HepG2 (cell line): ENCODE results near the gene GNB1. TPM values are rescaled to one million over a fixed set of nuclear protein-coding genes. Genes with fewer than 3 reads are reported as not detected.

Experiments
- BRCA1 ChIP-seq: sonication (generic); formaldehyde crosslinking; IDR thresholded peaks from 2 replicates; pipeline ENCODE4 v1.4.0; 2020; ENCODE audit warnings: missing genetic modification reagents
- CHD4 ChIP-seq: fragments of 200-600 bp; sonication (generic); IDR thresholded peaks from 2 replicates; pipeline ENCODE4 v1.7.0; 2017; ENCODE audit warnings: mild to moderate bottlenecking, low read length, borderline replicate concordance
- HNRNPL ChIP-seq: fragments of 200-400 bp; formaldehyde crosslinking; IDR thresholded peaks from 2 replicates; pipeline ENCODE4 v1.6.1; 2017; ENCODE audit warnings: mild to moderate bottlenecking, low read depth, low read length
- HOXA9 ChIP-seq: sonication (generic); formaldehyde crosslinking; IDR thresholded peaks from 2 replicates; pipeline ENCODE4 v1.8.1; 2022; ENCODE audit warnings: missing genetic modification reagents, mild to moderate bottlenecking, moderate library complexity, borderline replicate concordance
- ISX ChIP-seq: sonication (generic); formaldehyde crosslinking; conservative IDR thresholded peaks from 2 replicates; pipeline ENCODE4 v1.5.0; 2020; ENCODE audit warnings: missing genetic modification reagents
- LCORL ChIP-seq, 2 experiments: fragments of 450-650 bp in 1 of 2; sonication (generic) in 1 of 2; formaldehyde crosslinking in 1 of 2; IDR thresholded peaks; 2 replicates each; pipeline versions ENCODE4 v1.5.0 to v1.6.1; 2017 to 2020; ENCODE audit warnings: antibody characterized with exemption in 1 of 2, missing genetic modification reagents in 1 of 2
- THAP9 ChIP-seq: sonication (generic); formaldehyde crosslinking; IDR thresholded peaks from 2 replicates; pipeline ENCODE4; 2020; ENCODE audit warnings: missing genetic modification reagents, mild to moderate bottlenecking, borderline replicate concordance
- TMF1 ChIP-seq: sonication (generic); formaldehyde crosslinking; IDR thresholded peaks from 2 replicates; pipeline ENCODE4 v1.8.1; 2022; ENCODE audit warnings: low read depth, missing genetic modification reagents
- ZBTB3 ChIP-seq: sonication (generic); formaldehyde crosslinking; IDR thresholded peaks from 2 replicates; pipeline ENCODE4 v1.4.0; 2020; ENCODE audit warnings: low read depth, mild to moderate bottlenecking, moderate library complexity, missing genetic modification reagents, borderline replicate concordance
- ZNF552 ChIP-seq: sonication (generic); formaldehyde crosslinking; IDR thresholded peaks from 2 replicates; pipeline ENCODE4 v1.9.0; 2022; ENCODE audit warnings: missing genetic modification reagents, mild to moderate bottlenecking, borderline replicate concordance
- ZNF609 ChIP-seq: sonication (generic); formaldehyde crosslinking; IDR thresholded peaks from 2 replicates; pipeline ENCODE4 v1.4.0; 2020; ENCODE audit warnings: mild to moderate bottlenecking, missing genetic modification reagents, borderline replicate concordance
- ZNF652 ChIP-seq: IDR thresholded peaks from 2 replicates; pipeline ENCODE4 v1.6.1; 2016; ENCODE audit warnings: low read depth, borderline replicate concordance
- ZNF768 ChIP-seq: sonication (generic); formaldehyde crosslinking; IDR thresholded peaks from 2 replicates; pipeline ENCODE4 v1.4.0; 2020; ENCODE audit warnings: missing genetic modification reagents
- ZNF773 ChIP-seq: sonication (generic); formaldehyde crosslinking; IDR thresholded peaks from 2 replicates; pipeline ENCODE4 v1.4.0; 2020; ENCODE audit warnings: missing genetic modification reagents, borderline replicate concordance
- polyA plus RNA-seq, 8 experiments: library from polyadenylated mRNA; depleted of rRNA in 3 of 8; stranded (reverse) in 7 of 8; unstranded in 1 of 8; fragments of >200 nt; fragmentation: Illumina TruSeq in 4 of 8; extraction: Trizol in 4 of 8; gene quantifications; 2 replicates each; pipeline versions ENCODE4 v1.2.1 to v1.2.3, GENCODE V29; 2011 to 2016; ENCODE audit warnings: low read depth in 4 of 8, missing spikeins in 1 of 8, mixed read lengths in 1 of 8; ENCODE audit not compliant: insufficient read depth in 1 of 8
- total RNA-seq, 5 experiments: library from RNA; depleted of rRNA; stranded (reverse); fragments of >200 nt; fragmentation: Illumina TruSeq; extraction: Trizol; gene quantifications; 2 replicates each; pipeline ENCODE4 v1.2.3, GENCODE V29; 2016; ENCODE audit warnings: low read depth in 1 of 5
- TF ChIP-seq, protein P1 (sequence below): sonication (generic); formaldehyde crosslinking; IDR thresholded peaks from 2 replicates; pipeline ENCODE4 v1.4.0; 2020; ENCODE audit warnings: missing genetic modification reagents
- TF ChIP-seq, protein P2 (sequence below): sonication (generic); formaldehyde crosslinking; IDR thresholded peaks from 2 replicates; pipeline ENCODE4 v1.8.1; 2023; ENCODE audit warnings: missing genetic modification reagents, mild to moderate bottlenecking, borderline replicate concordance
- TF ChIP-seq, protein P3 (sequence below): sonication (generic); formaldehyde crosslinking; IDR thresholded peaks from 2 replicates; pipeline ENCODE4 v1.5.0; 2020; ENCODE audit warnings: missing genetic modification reagents

The GNB1 gene
- total and polyA plus RNA-seq, 2 of the 13 experiments (the other 11 are each of a cell fraction or from before 2014, with no cell fraction given), result 66.2 to 327 TPM

DNA sequence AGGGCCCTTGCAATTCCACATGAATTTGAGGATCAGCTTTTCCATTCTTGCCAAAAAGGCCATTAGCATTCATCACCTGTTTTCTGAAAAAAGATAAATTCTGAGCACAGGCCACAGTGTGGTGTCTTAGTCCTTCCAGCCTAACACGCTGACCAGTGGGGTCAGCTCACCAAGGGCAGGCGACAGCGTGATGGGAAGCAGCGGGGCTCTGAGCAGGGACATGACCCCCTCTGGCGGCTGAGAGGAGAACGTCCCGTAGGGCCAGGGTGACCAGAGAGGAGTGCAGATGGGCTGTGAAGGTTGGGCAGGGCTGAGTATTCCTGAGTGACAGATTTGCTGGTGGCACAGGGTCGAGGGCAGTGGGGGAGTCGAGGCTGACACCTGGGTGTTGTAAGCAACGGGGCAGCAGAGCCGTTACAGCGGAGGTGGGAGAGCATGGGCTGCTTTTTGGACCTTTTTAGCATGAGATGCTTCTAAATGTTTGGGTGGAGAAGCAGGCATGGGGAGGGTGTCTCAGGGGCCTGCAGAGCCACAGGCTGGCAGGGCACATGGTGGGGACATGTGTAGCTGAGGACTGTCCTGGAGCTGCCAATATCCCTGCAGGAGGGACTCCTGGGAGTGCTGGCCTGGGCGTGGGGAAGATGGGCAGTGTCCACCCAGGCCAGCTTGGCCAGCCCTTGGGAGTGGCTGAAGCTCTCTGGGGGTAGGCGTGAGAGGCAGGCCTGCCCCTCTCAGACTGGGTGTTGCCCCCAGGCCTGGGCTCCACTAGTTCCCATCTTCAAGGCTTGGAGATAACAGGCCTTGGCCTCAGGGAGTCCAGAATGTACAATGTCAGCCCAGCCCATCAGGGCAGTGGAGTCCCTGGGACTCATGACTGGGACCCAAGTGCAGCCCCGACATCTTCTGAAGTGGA lies 15.6 kb upstream of the GNB1 start (continued):
- TF ChIP-seq, protein P1, sequence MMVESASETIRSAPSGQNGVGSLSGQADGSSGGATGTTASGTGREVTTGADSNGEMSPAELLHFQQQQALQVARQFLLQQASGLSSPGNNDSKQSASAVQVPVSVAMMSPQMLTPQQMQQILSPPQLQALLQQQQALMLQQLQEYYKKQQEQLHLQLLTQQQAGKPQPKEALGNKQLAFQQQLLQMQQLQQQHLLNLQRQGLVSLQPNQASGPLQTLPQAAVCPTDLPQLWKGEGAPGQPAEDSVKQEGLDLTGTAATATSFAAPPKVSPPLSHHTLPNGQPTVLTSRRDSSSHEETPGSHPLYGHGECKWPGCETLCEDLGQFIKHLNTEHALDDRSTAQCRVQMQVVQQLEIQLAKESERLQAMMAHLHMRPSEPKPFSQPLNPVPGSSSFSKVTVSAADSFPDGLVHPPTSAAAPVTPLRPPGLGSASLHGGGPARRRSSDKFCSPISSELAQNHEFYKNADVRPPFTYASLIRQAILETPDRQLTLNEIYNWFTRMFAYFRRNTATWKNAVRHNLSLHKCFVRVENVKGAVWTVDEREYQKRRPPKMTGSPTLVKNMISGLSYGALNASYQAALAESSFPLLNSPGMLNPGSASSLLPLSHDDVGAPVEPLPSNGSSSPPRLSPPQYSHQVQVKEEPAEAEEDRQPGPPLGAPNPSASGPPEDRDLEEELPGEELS (CRISPR knock-in tag), result no peak
- TF ChIP-seq ISX, result no peak
- no peak for TF ChIP-seq HOXA9 (CRISPR knock-in tag)
- TF ChIP-seq BRCA1 (CRISPR knock-in tag), result no peak
- TF ChIP-seq TMF1 (CRISPR knock-in tag), result no peak
- TF ChIP-seq HNRNPL, result no peak
- TF ChIP-seq CHD4, result no peak
- no peak for TF ChIP-seq ZNF552 (CRISPR knock-in tag)
- peak; percentile 56; the same call in 1 of the 2 replicates for TF ChIP-seq THAP9 (CRISPR knock-in tag)
- TF ChIP-seq ZNF768 (CRISPR knock-in tag), result peak; percentile 66
- TF ChIP-seq, protein P2, sequence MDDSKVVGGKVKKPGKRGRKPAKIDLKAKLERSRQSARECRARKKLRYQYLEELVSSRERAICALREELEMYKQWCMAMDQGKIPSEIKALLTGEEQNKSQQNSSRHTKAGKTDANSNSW, result no peak
- no peak for TF ChIP-seq ZNF773
- TF ChIP-seq ZNF609, result no peak; the same call in 1 of the 2 replicates
- TF ChIP-seq ZBTB3 (CRISPR knock-in tag), result no peak
- TF ChIP-seq, protein P3, sequence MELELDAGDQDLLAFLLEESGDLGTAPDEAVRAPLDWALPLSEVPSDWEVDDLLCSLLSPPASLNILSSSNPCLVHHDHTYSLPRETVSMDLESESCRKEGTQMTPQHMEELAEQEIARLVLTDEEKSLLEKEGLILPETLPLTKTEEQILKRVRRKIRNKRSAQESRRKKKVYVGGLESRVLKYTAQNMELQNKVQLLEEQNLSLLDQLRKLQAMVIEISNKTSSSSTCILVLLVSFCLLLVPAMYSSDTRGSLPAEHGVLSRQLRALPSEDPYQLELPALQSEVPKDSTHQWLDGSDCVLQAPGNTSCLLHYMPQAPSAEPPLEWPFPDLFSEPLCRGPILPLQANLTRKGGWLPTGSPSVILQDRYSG (CRISPR knock-in tag), result no peak
- TF ChIP-seq LCORL (IDR thresholded peaks at IDR 0.05), result no peak
- TF ChIP-seq LCORL (CRISPR knock-in tag; IDR thresholded peaks at IDR 0.05), result peak; percentile 85
- TF ChIP-seq ZNF652 (CRISPR knock-in tag), result no peak; the same call in 1 of the 2 replicates
